ENCODE data around the gene PLCL1.

DNA sequence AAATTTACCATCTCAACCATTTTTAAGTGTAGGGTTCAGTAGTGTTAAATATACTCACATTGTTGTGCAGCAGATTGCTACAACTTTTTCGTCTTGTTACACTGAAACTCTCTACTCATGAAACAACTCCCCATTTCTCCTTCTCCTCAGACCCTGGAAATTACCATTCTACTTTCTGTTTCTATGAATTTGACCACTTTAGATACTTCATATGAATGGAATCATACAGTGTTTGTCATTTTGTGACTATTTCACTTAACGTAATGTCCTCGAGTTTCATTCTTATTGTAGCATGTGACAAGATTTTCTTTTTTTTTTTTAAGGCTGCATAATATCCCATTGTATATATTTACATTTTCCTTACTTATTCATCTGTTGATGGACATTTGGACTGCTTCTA is 203.8 kb downstream of the PLCL1 start:
- TF ChIP-seq, protein P1, sequence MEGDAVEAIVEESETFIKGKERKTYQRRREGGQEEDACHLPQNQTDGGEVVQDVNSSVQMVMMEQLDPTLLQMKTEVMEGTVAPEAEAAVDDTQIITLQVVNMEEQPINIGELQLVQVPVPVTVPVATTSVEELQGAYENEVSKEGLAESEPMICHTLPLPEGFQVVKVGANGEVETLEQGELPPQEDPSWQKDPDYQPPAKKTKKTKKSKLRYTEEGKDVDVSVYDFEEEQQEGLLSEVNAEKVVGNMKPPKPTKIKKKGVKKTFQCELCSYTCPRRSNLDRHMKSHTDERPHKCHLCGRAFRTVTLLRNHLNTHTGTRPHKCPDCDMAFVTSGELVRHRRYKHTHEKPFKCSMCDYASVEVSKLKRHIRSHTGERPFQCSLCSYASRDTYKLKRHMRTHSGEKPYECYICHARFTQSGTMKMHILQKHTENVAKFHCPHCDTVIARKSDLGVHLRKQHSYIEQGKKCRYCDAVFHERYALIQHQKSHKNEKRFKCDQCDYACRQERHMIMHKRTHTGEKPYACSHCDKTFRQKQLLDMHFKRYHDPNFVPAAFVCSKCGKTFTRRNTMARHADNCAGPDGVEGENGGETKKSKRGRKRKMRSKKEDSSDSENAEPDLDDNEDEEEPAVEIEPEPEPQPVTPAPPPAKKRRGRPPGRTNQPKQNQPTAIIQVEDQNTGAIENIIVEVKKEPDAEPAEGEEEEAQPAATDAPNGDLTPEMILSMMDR (conservative IDR thresholded peaks at IDR 0.05): no peak
- no peak for TF ChIP-seq EZH2 (IDR thresholded peaks at IDR 0.05; ENCODE audit: low read depth)

All from PC-9 (cell line).